H7 (cell line): ENCODE measurements around the gene SYNDIG1L. TPM values are rescaled to one million over a fixed set of nuclear protein-coding genes. Genes with fewer than 3 reads are reported as not detected.

Experiments
- DNase-seq: peaks from one replicate; pipeline ENCODE4 v3.0.0; 2012
- H3K27me3 ChIP-seq: 2 replicates; pipeline ENCODE4 v1.6.0; 2011; ENCODE audit warnings: mild to moderate bottlenecking, low read length; ENCODE audit not compliant: control insufficient read depth, insufficient read depth
- H3K36me3 ChIP-seq: replicated peaks from 2 replicates; pipeline ENCODE4 v1.5.1; 2011; ENCODE audit warnings: low read length; ENCODE audit not compliant: control insufficient read depth, insufficient read depth
- H3K4me3 ChIP-seq: 2 replicates; pipeline ENCODE4 v1.5.1; 2011; ENCODE audit warnings: low read depth, mild to moderate bottlenecking, control low read depth, low read length, moderate library complexity; ENCODE audit not compliant: insufficient read depth
- total RNA-seq: library from RNA; depleted of rRNA; stranded (reverse); fragments of >200 nt; shearing (Covaris generic); gene quantifications from 2 replicates; pipeline ENCODE4 v1.2.3, GENCODE V29; 2014; rRNA removed

SYNDIG1L gene
- total RNA-seq, 1 experiment from 2014 or later, result 0.76 TPM

- H3K27me3 ChIP-seq, result no peaks in the 10 kb centered on the region
- H3K36me3 ChIP-seq, result no peaks in the 10 kb centered on the region
- H3K4me3 ChIP-seq, result no peak overlapping the region
- no peak for DNase-seq
These were observed 47.9 kb downstream of the SYNDIG1L start for GRCh38 chr14:74377976-74378690.

- no peak overlapping the region for H3K4me3 ChIP-seq
These were observed 57.6 kb downstream of the SYNDIG1L start for GRCh38 chr14:74368441-74368840.

GRCh38 chr14:74368026-74368425 is 58.0 kb downstream of the SYNDIG1L start:
- no peaks in the 10 kb centered on the region for H3K36me3 ChIP-seq
- H3K4me3 ChIP-seq, result no peak overlapping the region
- no peaks in the 10 kb centered on the region for H3K27me3 ChIP-seq
- no peak for DNase-seq

More at GRCh38 chr14:74368441-74368840, 57.6 kb downstream of the SYNDIG1L start:
- no peak for DNase-seq
- H3K36me3 ChIP-seq, result no peaks in the 10 kb centered on the region
- H3K27me3 ChIP-seq, result no peaks in the 10 kb centered on the region

- DNase-seq, result peak; percentile 8
- no peaks in the 10 kb centered on the region for H3K27me3 ChIP-seq
These were observed 61.6 kb downstream of the SYNDIG1L start for GRCh38 chr14:74364271-74364880.

GRCh38 chr14:74362361-74362915 is 63.6 kb downstream of the SYNDIG1L start:
- peaks cover 18% of the 10 kb centered on the region for H3K36me3 ChIP-seq
- H3K27me3 ChIP-seq, result no peaks in the 10 kb centered on the region
- H3K4me3 ChIP-seq, result no peak overlapping the region
- DNase-seq, result peak; percentile 89

More at GRCh38 chr14:74364271-74364880, 61.6 kb downstream of the SYNDIG1L start:
- H3K4me3 ChIP-seq, result no peak overlapping the region
- peaks cover 5% of the 10 kb centered on the region for H3K36me3 ChIP-seq

GRCh38 chr14:74360163-74360562 is 65.8 kb downstream of the SYNDIG1L start:
- no peaks in the 10 kb centered on the region for H3K27me3 ChIP-seq
- no peak overlapping the region for H3K4me3 ChIP-seq
- H3K36me3 ChIP-seq, result peaks cover 30% of the 10 kb centered on the region
- peak; percentile 39 for DNase-seq

- H3K27me3 ChIP-seq, result no peaks in the 10 kb centered on the region
- peaks cover 30% of the 10 kb centered on the region for H3K36me3 ChIP-seq
- DNase-seq, result no peak
- H3K4me3 ChIP-seq, result no peak overlapping the region
These were observed 67.7 kb downstream of the SYNDIG1L start for GRCh38 chr14:74358176-74358829.

GRCh38 chr14:74357585-74357984 is 68.4 kb downstream of the SYNDIG1L start:
- no peak for DNase-seq
- H3K36me3 ChIP-seq, result peaks cover 30% of the 10 kb centered on the region
- no peaks in the 10 kb centered on the region for H3K27me3 ChIP-seq
- no peak overlapping the region for H3K4me3 ChIP-seq

GRCh38 chr14:74356892-74357575 is 69.0 kb downstream of the SYNDIG1L start:
- no peaks in the 10 kb centered on the region for H3K27me3 ChIP-seq
- H3K4me3 ChIP-seq, result no peak overlapping the region
- peaks cover 30% of the 10 kb centered on the region for H3K36me3 ChIP-seq
- no peak for DNase-seq

Other genes with a start within 250 kb of the SYNDIG1L start
- not detected in 2 replicates for gene VSX2, start 186.8 kb downstream of the SYNDIG1L start, total RNA-seq
- gene ABCD4, start 123.3 kb downstream of the SYNDIG1L start, total RNA-seq, result 57.4 and 68.6 TPM in 2 replicates
- 139 and 140 TPM in 2 replicates for gene VRTN, start 77.7 kb downstream of the SYNDIG1L start, total RNA-seq
- gene NPC2, start 67.1 kb upstream of the SYNDIG1L start, total RNA-seq, result 144 and 156 TPM in 2 replicates
- 44.5 and 45.3 TPM in 2 replicates for gene ISCA2, start 67.6 kb upstream of the SYNDIG1L start, total RNA-seq
- gene LTBP2, start 186.0 kb upstream of the SYNDIG1L start, total RNA-seq, result 1.3 and 2.0 TPM in 2 replicates